Breast epithelium (tissue), 3 donors: ENCODE results near the gene TCERG1L.

Source experiments
- POLR2A ChIP-seq: fragments of 450-650 bp; IDR thresholded peaks from one replicate; pipeline ENCODE4 v1.6.1; 2016; ENCODE audit warnings: antibody characterized with exemption, mild to moderate bottlenecking, moderate library complexity
- POLR2AphosphoS5 ChIP-seq, 3 donors: sonication (generic); formaldehyde crosslinking; IDR thresholded peaks; one replicate each; pipeline ENCODE4 v1.6.1; 2017; ENCODE audit warnings: antibody characterized with exemption in 3 of 3
- TF ChIP-seq, protein P1 (sequence below), 3 donors: fragments of 450-650 bp; IDR thresholded peaks; one replicate each; pipeline ENCODE4 v1.5.1; 2016 to 2017; ENCODE audit warnings: antibody characterized with exemption in 3 of 3, mild to moderate bottlenecking in 3 of 3, moderate library complexity in 3 of 3

- TF ChIP-seq POLR2A = no peak
- TF ChIP-seq, protein P1, sequence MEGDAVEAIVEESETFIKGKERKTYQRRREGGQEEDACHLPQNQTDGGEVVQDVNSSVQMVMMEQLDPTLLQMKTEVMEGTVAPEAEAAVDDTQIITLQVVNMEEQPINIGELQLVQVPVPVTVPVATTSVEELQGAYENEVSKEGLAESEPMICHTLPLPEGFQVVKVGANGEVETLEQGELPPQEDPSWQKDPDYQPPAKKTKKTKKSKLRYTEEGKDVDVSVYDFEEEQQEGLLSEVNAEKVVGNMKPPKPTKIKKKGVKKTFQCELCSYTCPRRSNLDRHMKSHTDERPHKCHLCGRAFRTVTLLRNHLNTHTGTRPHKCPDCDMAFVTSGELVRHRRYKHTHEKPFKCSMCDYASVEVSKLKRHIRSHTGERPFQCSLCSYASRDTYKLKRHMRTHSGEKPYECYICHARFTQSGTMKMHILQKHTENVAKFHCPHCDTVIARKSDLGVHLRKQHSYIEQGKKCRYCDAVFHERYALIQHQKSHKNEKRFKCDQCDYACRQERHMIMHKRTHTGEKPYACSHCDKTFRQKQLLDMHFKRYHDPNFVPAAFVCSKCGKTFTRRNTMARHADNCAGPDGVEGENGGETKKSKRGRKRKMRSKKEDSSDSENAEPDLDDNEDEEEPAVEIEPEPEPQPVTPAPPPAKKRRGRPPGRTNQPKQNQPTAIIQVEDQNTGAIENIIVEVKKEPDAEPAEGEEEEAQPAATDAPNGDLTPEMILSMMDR (IDR thresholded peaks at IDR 0.05) = no peak
- TF ChIP-seq POLR2AphosphoS5 (IDR thresholded peaks at IDR 0.05) = no peak
Measured at GRCh38 chr10:131260031-131260430, 51.5 kb downstream of the TCERG1L start.
